Neural cell (in vitro differentiated cells): ENCODE measurements around the gene IFRD1.
A peak's percentile ranks its signal among the peaks of the same experiment; 100 is the strongest.

Experiments used
- EP300 ChIP-seq: fragments of 450-650 bp; conservative IDR thresholded peaks from 2 replicates; pipeline ENCODE4 v1.6.1; 2014; ENCODE audit warnings: antibody characterized with exemption, mild to moderate bottlenecking, moderate library complexity; ENCODE audit not compliant: poor library complexity, severe bottlenecking
- EZH2 ChIP-seq: fragments of 200-600, 300-800 bp; shearing (Covaris generic), sonication (generic); IDR thresholded peaks from 2 replicates; pipeline ENCODE4 v1.6.1; 2014; ENCODE audit warnings: antibody characterized with exemption, low read length, borderline replicate concordance, mild to moderate bottlenecking; ENCODE audit not compliant: insufficient read depth, poor library complexity, severe bottlenecking
- MXI1 ChIP-seq: fragments of 450-650 bp; conservative IDR thresholded peaks from 2 replicates; pipeline ENCODE4 v1.6.1; 2014; ENCODE audit warnings: antibody characterized with exemption, mild to moderate bottlenecking; ENCODE audit not compliant: poor library complexity, severe bottlenecking
- POLR2AphosphoS5 ChIP-seq: IDR thresholded peaks from 2 replicates; pipeline ENCODE4 v1.6.1; 2012
- RAD21 ChIP-seq: fragments of 450-650 bp; conservative IDR thresholded peaks from 2 replicates; pipeline ENCODE4 v1.6.1; 2014; ENCODE audit warnings: antibody characterized with exemption, mild to moderate bottlenecking, moderate library complexity
- SMC3 ChIP-seq: fragments of 450-650 bp; conservative IDR thresholded peaks from 2 replicates; pipeline ENCODE4 v1.6.1; 2014; ENCODE audit warnings: antibody characterized with exemption, mild to moderate bottlenecking, moderate library complexity; ENCODE audit not compliant: poor library complexity
- TAF1 ChIP-seq: IDR thresholded peaks from 2 replicates; pipeline ENCODE4 v1.6.1; 2012; ENCODE audit warnings: low read depth
- TF ChIP-seq, protein P1 (sequence below): fragments of 450-650 bp; IDR thresholded peaks from 2 replicates; pipeline ENCODE4 v1.5.1; 2014; ENCODE audit warnings: antibody characterized with exemption, mild to moderate bottlenecking, moderate library complexity; ENCODE audit not compliant: poor library complexity, severe bottlenecking
- TF ChIP-seq, protein P2 (sequence below): IDR thresholded peaks from 2 replicates; pipeline ENCODE4 v1.6.1; 2012; ENCODE audit warnings: borderline replicate concordance

DNA sequence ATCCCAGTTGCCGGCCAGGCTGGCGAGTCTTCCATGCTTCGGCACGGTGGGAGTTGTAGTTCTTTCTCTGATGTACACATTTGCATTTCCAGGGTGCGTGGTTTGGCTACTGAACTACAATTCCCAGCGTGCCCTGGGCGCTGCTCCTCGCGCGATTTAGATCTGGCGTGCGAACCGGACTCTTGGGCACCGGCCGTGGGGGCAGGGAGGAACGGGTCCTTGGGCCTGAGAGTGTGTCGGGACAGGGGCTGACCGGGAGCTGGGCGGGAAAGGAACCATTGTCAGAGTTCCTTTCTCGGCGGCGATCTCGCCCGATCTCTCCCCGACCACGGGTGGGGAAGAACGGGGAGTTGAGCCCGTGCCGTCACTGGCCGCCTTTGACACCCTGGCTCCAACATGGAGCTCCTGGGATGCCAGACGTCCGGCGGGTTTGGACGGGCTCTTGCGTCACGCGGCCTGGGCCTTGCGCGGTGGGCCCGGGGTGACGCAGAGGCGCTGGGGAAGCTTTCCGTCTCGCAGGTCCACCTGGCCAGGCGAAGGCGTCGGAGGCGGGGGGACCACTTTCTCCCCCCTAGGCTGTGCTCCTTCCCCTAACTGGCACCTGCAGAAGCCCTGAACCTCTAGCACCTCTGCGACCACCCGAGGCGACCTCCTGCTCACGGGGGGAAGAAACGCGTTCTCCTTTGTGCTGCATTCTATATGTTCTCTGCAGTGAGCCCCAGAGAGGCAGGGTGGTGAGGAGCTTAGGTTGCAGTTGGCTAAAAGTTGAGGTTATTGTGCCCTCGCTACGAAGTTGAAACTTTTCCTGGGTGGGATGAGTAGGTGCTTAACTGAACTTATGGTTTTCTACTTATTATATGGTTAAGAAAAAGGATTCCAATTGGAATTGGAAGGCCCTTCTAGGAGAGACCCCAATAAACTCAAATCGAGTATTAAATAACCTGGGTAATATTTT is 824 bp downstream of the IFRD1 start:
- TF ChIP-seq, protein P1, sequence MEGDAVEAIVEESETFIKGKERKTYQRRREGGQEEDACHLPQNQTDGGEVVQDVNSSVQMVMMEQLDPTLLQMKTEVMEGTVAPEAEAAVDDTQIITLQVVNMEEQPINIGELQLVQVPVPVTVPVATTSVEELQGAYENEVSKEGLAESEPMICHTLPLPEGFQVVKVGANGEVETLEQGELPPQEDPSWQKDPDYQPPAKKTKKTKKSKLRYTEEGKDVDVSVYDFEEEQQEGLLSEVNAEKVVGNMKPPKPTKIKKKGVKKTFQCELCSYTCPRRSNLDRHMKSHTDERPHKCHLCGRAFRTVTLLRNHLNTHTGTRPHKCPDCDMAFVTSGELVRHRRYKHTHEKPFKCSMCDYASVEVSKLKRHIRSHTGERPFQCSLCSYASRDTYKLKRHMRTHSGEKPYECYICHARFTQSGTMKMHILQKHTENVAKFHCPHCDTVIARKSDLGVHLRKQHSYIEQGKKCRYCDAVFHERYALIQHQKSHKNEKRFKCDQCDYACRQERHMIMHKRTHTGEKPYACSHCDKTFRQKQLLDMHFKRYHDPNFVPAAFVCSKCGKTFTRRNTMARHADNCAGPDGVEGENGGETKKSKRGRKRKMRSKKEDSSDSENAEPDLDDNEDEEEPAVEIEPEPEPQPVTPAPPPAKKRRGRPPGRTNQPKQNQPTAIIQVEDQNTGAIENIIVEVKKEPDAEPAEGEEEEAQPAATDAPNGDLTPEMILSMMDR, result no peak
- TF ChIP-seq POLR2AphosphoS5, result peak; percentile 61
- no peak for TF ChIP-seq EZH2
- TF ChIP-seq TAF1, result peak; percentile 24
- TF ChIP-seq EP300, result no peak
- peak; percentile 92 for TF ChIP-seq MXI1
- peak; percentile 14 for TF ChIP-seq SMC3
- TF ChIP-seq RAD21, result no peak
- TF ChIP-seq, protein P2, sequence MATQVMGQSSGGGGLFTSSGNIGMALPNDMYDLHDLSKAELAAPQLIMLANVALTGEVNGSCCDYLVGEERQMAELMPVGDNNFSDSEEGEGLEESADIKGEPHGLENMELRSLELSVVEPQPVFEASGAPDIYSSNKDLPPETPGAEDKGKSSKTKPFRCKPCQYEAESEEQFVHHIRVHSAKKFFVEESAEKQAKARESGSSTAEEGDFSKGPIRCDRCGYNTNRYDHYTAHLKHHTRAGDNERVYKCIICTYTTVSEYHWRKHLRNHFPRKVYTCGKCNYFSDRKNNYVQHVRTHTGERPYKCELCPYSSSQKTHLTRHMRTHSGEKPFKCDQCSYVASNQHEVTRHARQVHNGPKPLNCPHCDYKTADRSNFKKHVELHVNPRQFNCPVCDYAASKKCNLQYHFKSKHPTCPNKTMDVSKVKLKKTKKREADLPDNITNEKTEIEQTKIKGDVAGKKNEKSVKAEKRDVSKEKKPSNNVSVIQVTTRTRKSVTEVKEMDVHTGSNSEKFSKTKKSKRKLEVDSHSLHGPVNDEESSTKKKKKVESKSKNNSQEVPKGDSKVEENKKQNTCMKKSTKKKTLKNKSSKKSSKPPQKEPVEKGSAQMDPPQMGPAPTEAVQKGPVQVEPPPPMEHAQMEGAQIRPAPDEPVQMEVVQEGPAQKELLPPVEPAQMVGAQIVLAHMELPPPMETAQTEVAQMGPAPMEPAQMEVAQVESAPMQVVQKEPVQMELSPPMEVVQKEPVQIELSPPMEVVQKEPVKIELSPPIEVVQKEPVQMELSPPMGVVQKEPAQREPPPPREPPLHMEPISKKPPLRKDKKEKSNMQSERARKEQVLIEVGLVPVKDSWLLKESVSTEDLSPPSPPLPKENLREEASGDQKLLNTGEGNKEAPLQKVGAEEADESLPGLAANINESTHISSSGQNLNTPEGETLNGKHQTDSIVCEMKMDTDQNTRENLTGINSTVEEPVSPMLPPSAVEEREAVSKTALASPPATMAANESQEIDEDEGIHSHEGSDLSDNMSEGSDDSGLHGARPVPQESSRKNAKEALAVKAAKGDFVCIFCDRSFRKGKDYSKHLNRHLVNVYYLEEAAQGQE, result no peak
